Stimulated activated CD8-positive, alpha-beta memory T cell treated with anti-CD3 and anti-CD28 coated beads, Interleukin-12 subunit alpha, Interleukin-12 subunit beta, amount 100 ng/mL, for 24 hours (primary cell): Measurements from ENCODE around the gene SKI.
"Not testable (repeated sequence)": the region's sequence is repeated elsewhere in the genome, so short reads cannot be mapped to it uniquely, and the experiment has no call there.

ENCODE experiments used
- DNase-seq: peaks from one replicate; pipeline ENCODE4 v3.0.0-alpha.2; 2020; ENCODE audit errors: extremely low read depth

SKI gene

GRCh38 chr1:2320006-2320405 lies 91.9 kb downstream of the SKI start:
- no peak for DNase-seq

- DNase-seq, result no peak
Measured at GRCh38 chr1:2320760-2321667, 92.9 kb downstream of the SKI start.

- no peak for DNase-seq
Measured at GRCh38 chr1:2322065-2322571, 94.0 kb downstream of the SKI start.

GRCh38 chr1:2322581-2323211 lies 94.6 kb downstream of the SKI start:
- DNase-seq, result no peak

GRCh38 chr1:2323451-2323974 lies 95.4 kb downstream of the SKI start:
- no peak for DNase-seq

- no peak for DNase-seq
Measured at GRCh38 chr1:2324553-2325366, 96.6 kb downstream of the SKI start.

GRCh38 chr1:2326524-2326923 lies 98.4 kb downstream of the SKI start:
- DNase-seq, result no peak

- not testable (repeated sequence) for DNase-seq
Measured at GRCh38 chr1:2327162-2327561, 99.0 kb downstream of the SKI start.

- DNase-seq, result no peak
Measured at GRCh38 chr1:2327841-2328240, 99.7 kb downstream of the SKI start.

GRCh38 chr1:2328676-2329455 lies 100.7 kb downstream of the SKI start:
- DNase-seq, result no peak

GRCh38 chr1:2330035-2330434 lies 101.9 kb downstream of the SKI start:
- DNase-seq, result no peak

GRCh38 chr1:2330519-2331199 lies 102.5 kb downstream of the SKI start:
- no peak for DNase-seq

- no peak for DNase-seq
Measured at GRCh38 chr1:2331200-2331544, 103.1 kb downstream of the SKI start.

- DNase-seq, result not testable (repeated sequence)
Measured at GRCh38 chr1:2331580-2331979, 103.5 kb downstream of the SKI start.

- no peak for DNase-seq
Measured at GRCh38 chr1:2334366-2334765, 106.2 kb downstream of the SKI start.

GRCh38 chr1:2334883-2335534 lies 106.9 kb downstream of the SKI start:
- DNase-seq, result no peak

- no peak for DNase-seq
Measured at GRCh38 chr1:2335721-2336455, 107.8 kb downstream of the SKI start.

- DNase-seq, result no peak
Measured at GRCh38 chr1:2336499-2336898, 108.4 kb downstream of the SKI start.

- no peak for DNase-seq
Measured at GRCh38 chr1:2337081-2337480, 109.0 kb downstream of the SKI start.
